GM18868 (cell line): ENCODE data around the gene POC1A.

Experiments used
- ATAC-seq: cut with Tn5 transposase; IDR thresholded peaks from one replicate; pipeline ENCODE4 v1.9.1; 2021; ENCODE audit warnings: mild to moderate bottlenecking, moderate library complexity; ENCODE audit not compliant: unreplicated experiment

The POC1A gene

DNA sequence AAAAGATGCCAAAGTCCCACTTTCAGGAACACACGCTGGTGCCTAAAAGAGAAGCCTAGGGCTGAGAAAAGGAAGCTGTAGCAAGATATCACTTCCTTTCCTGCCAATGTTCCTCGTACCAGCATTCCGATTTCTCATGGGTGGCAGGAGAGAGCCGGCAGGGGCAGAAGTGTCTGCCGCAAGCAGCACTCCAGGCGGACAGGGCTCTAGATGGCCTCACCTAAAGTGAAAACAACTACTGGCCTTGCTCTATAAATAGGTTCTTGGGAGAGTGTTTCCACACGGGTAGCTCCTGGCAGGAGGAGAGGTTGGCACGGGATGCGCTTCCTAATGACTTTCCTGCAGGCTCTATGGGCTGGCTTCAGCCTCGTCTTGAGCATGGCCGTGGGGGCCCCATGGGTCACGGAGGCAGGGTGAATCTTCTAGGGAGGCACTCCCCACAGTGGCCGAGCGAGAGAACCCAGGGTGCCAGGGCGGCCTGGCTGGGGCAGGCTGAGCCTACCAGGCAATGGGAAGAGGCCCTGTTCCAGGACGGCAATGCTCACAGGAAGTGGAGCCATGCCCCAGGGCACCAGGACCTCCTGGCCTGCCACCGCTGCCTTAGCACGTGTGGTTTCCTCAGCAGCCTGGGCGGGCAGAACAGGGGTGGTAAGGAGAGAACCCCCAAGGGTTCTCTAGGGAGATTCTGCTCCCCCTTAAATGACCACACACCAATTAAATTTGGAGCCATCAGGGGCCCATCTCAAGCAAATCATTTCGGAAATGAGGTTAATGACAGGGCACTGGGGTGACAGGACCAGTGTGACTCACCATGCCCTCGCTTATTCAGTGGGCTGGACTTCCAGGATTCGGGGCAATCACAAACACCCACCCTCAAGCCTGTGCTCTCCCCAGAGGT, 83.2 kb downstream of the POC1A start:
- ATAC-seq = no peak

DNA sequence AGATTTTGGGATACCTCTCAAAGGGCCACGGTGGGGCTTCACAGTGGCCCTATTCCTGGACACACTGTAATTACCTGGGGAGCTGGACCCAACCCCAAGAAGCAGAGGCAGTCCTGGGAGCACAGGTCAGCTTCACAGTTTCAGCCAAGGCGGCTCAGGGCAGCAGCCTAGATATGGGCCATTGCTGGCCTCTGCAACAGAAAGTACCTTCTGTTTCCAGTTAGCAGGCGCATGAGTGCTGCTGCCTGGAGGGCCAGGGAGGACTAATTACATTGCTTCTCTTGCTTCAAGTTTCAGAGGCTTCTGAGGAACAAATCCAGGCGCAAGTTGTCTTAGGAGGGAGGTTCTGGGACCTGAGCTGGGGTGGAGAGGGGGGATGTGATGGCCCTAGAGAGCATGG, 84.4 kb downstream of the POC1A start:
- ATAC-seq = no peak

DNA sequence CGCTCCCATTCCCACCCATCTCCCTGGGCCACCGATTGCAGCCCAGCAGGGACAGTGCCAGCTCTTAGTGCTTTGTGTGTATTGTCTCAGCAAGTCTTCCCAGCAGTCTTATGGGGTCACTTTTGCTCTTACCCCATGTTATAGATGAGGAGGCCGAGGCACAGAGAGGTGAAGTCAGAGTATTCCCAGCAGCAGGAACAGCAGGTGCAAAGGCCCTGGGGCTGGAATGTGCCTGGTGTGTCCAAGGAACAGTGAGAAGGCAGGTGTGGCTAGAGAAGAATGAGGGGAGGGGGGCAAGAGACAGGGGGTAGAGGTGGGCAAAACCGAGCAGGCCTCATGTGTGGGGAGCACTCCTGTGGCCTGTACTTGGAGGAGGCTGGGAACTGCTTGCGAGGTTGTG, 85.1 kb downstream of the POC1A start:
- ATAC-seq = no peak

DNA sequence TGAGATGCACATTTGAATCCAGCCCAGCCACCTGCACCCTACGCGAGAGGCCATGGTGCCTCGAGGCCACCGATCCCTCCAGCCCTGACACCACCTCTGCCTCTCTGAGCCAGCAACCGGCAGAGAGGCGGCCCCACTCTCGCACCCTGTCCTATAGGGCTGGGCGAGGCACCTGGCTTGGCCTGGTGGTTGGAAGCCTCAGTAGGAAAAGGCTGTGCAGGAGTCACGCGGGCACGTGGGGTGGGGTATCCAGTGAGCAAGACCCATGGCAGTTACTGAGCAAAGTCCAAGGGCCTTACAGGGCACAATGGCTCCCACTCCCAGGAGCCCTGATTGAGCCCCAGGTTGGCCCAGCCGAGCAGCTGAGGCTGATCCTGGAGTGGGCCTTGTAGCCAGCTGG, 85.5 kb downstream of the POC1A start:
- ATAC-seq = no peak

DNA sequence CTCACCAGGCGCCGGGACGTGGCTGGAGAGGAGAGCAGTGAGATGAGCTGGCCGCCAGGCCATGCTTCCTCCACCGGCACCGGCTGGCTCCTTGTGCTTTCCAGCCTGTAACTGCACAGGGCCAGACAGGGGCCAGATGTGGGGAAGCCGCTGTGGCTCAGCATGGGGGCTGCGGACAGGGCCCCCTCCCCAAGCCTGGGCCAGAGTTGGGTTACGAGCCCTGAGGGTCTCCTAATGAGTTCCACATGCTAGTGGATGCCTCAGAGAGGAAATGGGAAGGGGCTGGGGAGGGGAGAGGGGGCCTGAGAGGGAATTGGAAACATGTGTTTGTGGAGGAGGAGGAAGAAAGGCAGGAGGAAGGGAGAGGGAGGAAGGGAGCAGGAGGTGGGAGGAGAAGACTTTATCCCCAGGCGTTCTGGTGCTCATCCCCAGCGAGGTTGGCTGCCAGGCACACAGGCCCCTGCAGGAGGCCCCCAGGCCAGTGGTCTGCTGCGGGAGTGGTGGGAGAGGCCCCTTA, 86.1 kb downstream of the POC1A start:
- ATAC-seq = no peak

DNA sequence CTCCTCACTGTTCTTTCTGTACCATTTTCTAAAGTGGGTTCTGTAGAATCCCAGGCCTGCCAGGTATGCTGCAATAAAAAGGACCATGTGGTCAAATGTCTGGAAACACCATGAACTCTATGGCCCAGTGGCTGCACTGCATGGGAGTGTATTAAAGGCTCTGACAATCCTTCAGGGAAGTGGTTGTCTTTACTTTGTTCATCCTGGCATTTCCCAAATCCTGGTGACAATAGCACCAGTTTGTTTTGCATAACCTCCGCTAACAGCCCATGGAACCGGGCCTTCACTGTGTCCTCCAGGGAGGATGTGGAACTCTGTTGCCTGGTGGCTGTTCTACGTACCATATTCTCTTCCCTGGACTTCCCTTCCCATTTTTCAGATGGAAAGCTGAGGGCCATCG, 86.7 kb downstream of the POC1A start:
- no peak for ATAC-seq

DNA sequence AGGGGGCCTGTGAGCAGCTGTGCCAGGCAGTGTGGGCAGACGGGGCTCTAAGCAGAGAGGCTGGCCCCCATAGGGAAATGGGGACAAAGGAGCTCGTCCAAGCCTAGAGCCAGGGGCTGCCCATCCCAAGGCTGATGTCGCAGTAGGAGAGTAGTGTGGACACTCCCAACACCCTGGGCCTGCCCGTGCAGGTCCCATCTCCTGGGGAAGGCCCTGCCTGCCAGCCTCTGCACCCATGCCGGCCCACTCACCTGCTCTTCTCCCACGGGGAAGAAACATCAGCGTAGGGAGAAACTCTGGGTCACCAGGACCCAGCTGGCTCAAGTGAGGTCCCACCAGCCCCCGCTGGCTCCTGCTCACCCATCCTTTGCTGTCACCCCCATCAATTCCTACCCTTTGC, 87.2 kb downstream of the POC1A start:
- no peak for ATAC-seq

DNA sequence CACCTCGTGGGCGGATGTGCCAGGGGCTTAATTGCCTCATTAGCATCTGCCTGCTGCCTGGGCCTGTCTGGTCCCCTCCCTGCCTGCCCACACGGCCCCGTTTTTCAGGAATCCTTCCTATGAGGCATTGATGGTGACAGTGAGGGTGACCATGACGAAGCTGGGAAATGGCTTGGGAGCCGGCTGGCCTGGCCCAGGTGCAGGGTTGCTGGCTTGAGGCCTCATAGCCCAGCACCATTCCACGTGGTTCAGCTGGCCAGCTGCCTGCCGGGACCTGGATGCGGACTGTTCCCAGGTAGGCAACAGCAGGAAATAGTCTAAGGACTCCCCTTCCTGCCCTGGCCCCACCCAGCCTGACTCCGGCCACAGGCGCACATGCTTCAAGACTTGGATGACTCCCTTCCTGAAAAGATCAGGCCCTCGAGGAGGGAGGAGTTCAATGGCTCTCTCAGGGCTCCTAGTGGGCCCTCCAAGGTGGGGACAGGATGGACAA, 88.9 kb downstream of the POC1A start:
- ATAC-seq = no peak

DNA sequence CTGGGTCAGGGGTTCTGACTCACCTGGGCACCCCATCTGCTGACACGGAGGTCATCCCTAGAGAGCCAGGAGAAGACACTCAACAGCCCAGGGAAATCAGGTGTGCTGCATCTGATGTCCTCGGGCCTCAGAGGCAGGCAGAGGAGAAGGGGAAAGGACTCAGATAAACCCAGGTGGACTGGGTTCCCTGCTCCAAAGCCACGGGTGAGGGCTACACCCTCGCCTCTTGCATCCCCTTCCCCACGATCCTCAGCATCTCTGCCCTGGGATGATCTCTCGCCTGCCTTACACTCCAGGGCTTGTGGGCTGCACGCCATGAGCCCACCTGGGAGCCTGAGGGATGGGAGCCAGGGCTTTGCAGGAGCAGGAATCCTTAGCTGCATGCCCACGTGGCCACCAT, 89.7 kb downstream of the POC1A start:
- no peak for ATAC-seq

DNA sequence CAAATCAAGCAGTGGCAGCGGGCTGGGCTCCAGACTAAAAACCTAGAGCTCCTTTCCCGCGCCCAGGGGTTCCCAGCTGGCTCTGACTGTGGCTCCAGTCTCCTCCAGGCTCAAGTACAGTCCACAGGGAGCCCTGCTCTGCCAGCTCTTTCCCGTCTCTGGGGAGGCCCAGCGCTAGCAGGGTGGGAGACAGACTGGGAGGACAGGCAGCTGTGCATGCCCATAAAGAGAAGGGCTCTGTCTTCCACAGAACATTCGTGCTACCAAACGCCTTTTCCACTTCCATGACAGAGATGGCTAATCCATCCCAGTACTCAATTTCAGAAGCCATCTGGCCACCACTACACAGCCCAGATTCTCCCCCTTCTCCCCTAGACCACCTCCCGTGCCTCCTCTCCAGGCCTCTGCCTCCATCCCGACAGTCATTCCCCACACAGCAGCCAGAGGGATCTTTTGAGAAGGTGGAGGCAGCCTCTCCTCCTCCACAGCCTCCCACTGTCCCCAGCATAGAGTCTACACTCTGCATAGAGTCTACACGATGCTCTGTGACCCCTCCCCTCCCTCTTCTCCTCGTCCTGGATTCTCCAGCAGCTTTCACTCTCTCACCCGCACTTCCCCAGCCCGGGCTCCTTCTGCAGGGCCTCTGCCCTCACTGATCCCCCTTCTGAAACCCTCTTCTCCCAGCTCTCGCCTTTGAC, 91.0 kb downstream of the POC1A start:
- no peak for ATAC-seq

DNA sequence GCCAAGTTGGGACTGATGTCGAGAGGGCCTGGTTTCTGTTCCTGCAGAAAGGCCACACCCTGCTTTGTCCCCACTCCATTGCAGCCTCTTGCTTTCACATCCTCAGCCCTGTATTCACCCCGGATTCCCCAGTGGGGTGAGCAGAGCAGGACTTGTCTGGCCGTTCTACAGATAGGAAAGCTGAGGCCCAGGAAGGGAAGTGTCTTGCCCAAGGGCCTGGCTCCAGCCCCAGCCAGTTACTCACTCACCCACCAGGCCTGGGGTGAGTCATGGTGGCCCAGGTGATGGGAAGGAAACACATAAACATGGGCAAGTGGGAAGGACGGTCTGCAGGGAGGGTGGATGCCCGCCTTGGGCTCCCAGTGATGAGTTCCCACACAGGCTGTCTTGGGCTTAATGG, 91.7 kb downstream of the POC1A start:
- peak; percentile 55 for ATAC-seq

DNA sequence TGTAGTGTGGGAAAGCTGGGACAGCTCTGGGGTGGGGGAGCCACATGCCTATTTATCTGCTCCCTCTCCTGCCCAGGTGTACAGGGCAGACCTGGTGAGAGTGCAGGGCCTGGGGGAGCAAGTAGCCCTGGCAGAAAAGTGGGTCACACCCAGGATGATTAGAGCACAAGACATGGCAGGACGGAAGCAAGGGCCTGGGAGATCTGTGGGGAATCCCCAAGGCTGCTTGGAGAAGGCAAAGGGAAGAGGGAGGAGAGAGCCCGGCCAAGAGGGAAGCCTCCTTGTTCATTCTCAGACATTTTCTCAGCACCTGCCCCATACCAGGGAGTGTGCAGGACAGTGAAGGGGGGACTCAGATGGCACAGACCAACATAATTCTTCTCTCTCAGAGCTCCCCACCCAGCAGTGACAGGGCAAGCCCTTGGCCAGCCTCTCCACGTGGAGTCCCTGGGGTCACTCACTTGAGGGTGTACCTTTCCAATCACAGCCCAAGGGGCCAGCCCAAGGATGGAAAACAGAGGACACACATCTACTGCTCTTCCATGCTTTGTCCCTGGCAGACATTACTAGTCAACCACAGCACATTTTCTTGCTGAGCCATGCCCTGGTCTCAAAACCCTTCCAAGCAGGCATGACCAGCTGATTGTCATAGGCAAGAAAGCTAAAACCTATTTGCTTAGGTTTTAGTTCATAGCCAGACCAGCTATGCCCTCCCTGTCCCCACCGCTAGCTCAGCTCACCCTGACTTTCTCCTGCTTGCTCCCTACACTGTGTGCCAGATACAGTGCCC, 92.9 kb downstream of the POC1A start:
- no peak for ATAC-seq

DNA sequence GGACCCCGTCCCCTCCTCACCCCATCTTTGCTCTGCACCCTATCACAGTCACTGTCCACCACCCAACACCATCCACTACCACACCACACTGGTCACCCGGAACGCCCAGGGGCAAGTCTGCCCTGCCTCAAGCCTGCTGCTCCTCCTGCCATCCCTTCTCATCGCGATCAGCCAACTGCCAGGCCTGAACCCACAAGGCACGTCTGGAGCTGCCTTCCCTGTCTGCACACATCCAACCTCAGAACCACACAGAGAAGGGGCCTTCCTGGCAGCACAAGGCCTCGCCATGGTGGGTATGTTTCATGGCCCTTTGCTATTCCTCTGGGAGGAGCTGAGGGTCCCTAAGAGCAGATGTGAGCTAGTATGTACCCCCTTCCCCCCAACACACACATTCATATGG, 94.4 kb downstream of the POC1A start:
- ATAC-seq = no peak

DNA sequence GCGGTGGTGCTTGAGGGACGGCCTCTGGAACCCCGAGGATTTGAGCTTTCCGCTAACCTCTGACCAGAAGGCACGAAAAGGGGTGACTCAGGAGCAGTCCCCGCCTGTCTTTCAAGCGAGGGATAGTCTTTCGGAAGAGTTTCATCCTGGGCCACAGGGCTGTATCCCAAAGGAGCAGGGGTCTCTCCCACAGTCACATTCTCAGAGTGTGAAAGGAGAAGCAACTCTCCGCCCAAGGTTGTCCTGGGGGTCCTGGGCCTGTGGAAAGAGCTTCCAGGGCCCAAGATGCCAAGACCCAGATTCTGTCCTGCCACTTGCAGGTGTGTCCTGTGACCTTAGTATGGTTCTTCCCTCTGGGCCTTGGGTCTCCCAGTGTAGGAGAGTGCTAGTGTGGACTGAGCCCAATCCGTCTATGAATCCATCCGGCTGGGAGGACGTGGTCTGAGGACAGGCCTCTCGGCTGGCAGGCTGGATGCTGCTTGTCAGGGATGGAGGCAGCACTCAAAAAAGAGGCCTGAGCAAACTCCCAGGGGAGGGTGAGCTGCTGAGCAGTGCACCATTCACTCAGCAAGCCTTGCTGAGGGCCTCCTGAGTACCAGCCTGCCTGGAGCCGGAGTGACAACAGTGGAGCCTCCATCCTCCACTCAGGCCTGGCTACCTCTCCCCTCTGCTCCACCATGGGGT, 96.3 kb downstream of the POC1A start:
- no peak for ATAC-seq

DNA sequence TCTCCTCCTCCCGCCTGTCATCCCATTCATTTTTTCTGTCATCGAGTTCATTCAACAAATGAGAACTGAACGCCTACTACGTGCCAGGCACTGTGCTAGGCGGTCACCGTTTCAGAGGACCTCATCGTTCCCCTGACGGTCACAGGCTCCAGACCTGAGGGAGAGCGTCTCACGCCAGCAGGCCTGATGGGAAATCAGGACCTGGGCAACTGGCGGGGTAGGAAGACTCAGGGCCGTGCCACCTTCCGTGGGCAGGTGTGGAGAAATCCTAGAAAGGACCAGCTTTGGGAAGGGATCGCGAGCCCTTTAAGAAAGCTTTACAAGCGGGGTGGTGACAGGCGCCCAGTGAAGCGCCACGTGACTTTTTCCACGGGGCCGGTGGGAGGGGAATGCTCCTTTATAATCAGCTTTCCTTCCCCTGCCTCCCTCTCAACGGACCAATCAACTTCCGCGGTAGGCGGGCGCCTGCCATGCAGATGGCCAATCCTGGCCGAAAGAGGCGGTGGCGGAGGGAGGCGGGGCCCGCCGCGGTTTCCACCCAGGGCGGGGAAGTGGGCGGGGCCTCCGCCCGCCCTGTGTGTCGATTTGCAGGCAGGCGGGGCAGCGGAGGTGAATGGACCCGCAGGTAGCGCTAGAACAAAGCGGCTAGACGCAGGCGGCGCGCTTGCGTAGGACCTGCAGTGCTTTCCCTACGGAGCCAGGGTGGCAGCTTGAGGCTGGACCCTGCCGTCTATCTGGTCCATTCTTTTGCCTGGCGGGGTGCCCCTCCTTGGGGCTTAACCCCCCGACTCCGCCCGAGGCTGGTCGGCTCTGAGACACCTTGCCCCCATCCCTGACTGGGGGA, 97.0 kb downstream of the POC1A start:
- ATAC-seq = peak; percentile 81

DNA sequence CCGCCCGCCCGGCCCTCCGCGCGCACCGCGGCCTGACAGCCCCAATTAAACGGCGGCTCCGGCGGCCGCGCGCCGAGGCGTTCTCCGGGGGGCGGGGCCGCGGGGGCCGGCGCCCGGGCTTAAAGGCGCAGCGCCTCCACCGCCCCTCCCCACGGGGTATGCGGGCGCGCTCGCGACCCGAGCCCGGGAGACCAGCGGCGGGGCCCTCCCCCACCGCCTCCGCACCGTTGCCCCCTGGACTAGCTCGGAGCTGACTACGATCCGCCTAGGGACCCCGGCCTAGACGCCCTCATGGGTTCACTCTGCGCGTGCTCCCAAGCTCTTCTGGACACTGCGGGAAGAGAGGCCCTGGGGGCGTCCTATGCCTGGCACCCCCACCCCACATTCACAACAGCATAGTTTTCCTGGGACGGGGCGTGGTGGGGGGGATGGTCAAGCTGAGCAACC, 97.7 kb downstream of the POC1A start, which contains the start of gene DUSP7:
Gene DUSP7 (minus strand): TSS at position 51 of the 447 bp plus-strand sequence. CDS start 205 bp downstream, outside the sequence.
- peak; percentile 29 for ATAC-seq

DNA sequence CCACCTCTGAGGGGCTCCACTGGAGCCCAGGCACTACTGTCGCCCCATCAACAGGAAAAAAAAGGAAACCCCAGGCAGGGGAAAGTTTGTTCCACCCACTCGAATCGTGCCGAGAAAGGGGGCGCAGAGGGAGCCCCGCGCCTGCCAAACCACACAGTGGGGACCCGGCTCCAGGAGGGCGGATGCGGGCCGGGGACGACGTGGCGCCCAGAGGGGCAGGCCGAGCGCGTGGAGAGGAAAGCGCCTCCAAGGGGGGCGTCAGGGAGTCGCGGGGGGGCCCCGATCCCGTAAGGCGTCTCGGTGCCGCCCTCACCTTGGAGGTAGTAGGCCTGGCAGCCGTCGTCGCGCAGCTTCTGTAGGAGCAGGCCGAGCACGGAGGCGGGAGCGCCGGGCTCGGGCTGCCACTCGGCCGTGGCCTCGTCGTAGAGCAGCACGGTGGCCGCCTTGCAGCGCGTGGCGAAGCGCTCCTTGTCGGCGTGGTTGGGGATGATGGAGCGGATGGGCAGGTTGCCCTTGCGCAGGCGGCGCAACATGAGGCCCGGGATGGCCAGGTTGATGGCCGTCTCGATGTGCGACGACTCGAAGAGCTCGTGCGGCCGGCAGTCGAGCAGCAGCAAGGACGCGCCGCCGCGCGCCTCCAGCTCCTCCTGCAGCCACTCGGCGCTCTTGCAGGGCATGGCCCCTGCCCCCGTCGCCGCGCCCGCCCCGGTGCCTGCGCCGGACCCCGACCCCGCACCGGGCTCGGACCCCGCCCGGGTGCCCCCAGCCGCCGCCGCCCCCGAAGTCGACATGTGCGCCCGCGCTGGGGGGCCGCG, 98.5 kb downstream of the POC1A start:
- peak; percentile 13 for ATAC-seq

DNA sequence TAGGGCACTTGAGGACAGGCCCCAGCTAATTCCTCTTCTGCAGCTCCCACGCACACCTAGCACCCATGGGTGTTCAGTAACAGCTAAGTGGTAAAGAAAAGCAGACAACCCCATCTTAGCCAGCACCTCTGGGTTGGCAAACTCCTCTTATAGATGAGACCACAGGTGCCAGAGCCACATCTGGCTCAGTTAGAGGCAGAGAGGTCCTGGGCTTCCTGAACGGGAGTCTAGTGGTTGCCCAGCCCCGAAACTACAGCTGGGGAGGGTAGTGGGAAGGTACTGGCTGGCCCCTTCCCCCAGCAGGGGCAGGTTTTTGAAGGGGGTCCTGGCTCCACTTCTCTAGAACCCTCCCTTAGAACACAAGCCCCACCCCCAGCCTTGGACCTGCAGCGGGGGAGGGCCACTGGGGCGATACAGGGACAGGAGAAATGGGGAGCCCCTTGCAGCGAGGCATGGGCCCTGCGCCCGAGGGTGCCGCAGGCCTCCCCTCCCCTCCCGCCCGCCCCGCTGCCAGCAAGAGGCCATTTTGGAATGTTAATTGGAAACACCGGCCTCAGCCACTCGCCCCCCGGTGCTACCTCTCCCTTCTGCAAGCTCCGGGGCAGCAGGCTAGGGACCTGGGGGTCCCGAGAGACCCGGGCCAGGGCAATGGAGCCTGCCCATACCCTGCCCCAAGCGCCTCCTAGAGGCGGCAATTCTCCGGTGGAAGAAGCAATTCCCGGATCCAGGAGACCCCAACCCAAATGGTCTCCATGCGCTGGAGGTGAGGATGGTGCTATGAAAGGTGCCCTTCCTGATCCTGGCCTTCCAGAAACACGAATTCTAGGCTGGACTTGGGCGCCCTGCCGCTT, 99.3 kb downstream of the POC1A start:
- no peak for ATAC-seq
